Posterior cingulate gyrus (tissue), 11 donors: ENCODE measurements around the gene CCDC183.
"Not testable (repeated sequence)": the region's sequence is repeated elsewhere in the genome, so short reads cannot be mapped to it uniquely, and the experiment has no call there.

Source experiments
- DNase-seq, 10 donors: peaks; one replicate each; pipeline versions ENCODE4 v3.0.0 to v3.0.0-alpha.2; 2020 to 2021; ENCODE audit warnings: mixed read lengths in 3 of 10
- intact Hi-C: fragments of 100-400 bp; cut with DNase I; formaldehyde crosslinking; loops from one replicate; pipeline ENCODE4 v1.15.1; 2023

Gene CCDC183

GRCh38 chr9:136842380-136842948 lies 46.3 kb downstream of the CCDC183 start, which contains the start of gene AJM1:
TSS of gene AJM1 (plus strand) at chr9:136842478. CDS start at chr9:136844415, 1,937 bp downstream.
- DNase-seq, result peak; percentile 74 to 98 (median 84)
- intact Hi-C loops, result loop anchor here (5.0 to 10.0 kb wide), 3 partner anchors 35 to 102 kb away; partner anchors contain the start of genes C8G, FBXW5, RABL6 and TMEM141

DNA sequence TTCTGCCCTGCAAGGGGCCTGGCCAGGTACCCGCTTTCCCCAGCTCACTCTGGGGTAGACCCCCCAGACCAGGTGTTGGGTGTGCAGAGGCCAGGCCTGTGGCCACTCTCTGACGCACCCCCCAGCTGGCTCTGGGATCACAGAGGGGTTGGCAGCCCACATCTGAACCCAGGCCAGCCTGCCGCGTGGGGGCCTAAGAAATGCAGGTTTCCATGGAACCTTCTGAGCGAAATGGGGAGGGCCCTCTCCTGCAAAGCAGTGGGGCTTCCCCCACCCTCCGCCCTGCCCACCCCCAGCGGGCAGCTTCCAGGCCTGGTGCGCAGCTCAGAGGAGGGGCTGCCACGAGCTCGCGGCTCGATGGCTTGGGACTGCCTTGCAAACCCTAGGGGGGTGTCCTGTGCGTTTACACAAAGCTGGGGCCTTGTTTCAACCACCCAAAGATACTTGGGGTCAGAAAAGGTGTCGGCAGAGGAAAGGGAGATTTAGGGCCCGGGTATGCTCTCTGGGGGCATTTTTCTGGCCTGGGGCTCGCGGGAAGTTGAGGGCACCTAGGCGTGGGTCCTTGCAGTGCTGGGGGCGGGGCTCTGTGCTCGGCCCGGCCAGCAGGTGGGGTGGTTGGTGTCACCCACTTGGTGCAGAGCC lies 47.1 kb downstream of the CCDC183 start:
- DNase-seq, result not testable (repeated sequence)
- intact Hi-C loops, result loop anchor here (5.0 to 10.0 kb wide), 3 partner anchors 36 to 102 kb away; partner anchors contain the start of genes C8G, FBXW5, RABL6 and TMEM141

- DNase-seq, result peak in 2 of 10 donors; percentile 45 to 53
- intact Hi-C loops, result loop anchor here (5.0 to 10.0 kb wide), 3 partner anchors 37 to 101 kb away; partner anchors contain the start of genes C8G, FBXW5, RABL6 and TMEM141
Measured at GRCh38 chr9:136843801-136844740, 47.9 kb downstream of the CCDC183 start.

GRCh38 chr9:136844761-136845464 lies 48.8 kb downstream of the CCDC183 start:
- no peak for DNase-seq
- intact Hi-C loops, result loop anchor here (5.0 to 10.0 kb wide), 3 partner anchors 38 to 100 kb away; partner anchors contain the start of genes C8G, FBXW5, RABL6 and TMEM141

- intact Hi-C loops, result loop anchor here (10.0 kb wide), 1 partner anchor 99 kb away; the partner anchor contains the start of genes C8G and FBXW5
- DNase-seq, result no peak
Measured at GRCh38 chr9:136845465-136846260, 49.5 kb downstream of the CCDC183 start.

DNA sequence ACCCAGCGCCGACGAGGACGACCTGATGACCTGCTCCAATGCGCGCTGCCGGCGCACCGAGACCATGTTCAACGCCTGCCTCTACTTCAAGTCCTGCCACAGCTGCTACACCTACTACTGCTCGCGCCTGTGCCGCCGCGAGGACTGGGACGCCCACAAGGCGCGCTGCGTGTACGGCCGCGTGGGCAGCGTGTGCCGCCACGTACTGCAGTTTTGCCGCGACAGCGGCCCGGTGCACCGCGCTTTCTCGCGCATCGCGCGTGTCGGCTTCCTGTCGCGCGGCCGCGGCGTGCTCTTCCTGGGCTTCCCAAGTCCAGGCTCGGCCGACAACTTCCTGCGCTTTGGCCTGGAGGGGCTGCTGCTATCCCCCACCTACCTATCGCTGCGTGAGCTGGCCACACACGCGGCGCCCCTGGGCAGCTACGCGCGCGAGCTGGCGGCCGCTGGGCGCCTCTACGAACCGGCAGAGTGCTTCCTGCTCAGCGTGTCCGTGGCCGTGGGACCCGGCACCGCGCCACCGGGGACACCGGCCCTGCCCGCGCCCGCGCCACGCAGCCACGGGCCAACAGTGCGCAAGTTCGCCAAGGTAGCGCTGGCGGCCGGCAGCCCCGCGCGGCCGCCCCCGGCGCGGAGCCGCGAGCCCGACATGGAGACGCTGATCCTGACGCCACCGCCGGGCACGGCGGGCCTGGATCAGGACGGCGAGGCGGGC lies 50.4 kb downstream of the CCDC183 start:
- DNase-seq, result no peak
- intact Hi-C loops, result loop anchor here (10.0 kb wide), 1 partner anchor 98 kb away; the partner anchor contains the start of genes C8G and FBXW5

DNA sequence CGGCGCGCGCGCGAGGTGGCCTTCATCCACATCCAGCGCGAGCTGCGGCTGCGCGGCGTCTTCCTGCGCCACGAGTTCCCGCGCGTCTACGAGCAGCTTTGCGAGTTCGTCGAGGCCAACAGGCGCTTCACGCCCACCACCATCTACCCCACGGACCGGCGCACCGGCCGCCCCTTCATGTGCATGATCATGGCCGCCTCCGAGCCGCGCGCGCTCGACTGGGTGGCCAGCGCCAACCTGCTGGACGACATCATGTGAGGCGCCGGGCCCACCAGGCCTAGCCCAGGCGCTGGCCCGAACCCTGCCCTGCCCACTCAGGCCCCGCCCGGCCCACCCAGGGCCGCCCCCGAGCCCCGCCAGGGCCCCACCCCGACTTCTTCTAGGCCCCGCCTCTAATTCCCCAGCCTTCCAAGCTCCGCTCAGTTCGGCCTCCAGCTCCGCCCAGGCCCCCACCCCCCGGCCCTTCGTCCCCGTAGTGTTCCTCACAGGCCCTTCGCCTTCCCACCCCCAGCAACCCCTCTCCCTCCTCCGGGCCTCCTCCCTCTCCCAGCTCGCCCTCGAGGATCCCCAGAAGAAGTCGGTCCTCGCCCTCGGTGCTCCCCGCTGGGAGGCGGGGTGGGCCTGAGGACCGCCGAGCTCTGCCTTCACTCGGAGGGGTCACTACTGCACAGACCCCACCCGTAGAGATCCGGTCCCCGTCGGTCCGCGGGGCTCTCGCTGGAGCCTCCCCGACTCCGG lies 51.1 kb downstream of the CCDC183 start:
- intact Hi-C loops, result loop anchor here (10.0 kb wide), 1 partner anchor 98 kb away; the partner anchor contains the start of genes C8G and FBXW5

DNA sequence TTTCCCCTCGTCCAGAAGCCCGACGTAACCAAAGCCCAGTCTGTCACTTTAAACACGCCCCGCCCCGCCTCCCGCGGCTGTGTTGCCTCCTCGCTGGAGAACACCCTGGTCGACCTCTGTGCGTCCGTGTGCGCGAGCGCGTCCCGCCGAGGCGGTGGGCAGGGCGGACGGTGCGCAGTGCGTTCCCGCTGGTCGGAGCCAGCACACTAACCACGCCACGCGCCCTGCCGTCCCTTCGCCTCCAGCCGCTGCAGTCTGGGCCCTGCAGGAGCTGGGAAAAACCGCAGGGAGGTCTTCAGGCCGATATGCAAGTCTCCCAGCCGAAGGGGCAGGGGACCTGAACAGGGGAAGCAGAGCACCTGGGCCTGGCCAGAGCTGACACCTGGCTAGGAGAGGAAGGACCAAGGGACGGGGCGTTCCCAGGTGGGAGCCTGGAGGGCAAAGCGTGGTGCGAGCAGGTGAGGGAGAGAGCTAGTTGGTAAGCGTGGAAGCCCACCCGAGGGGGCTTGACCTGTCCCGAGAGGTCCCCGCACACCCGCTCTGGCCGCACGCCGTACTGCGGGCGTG lies 51.8 kb downstream of the CCDC183 start:
- intact Hi-C loops, result loop anchor here (10.0 kb wide), 1 partner anchor 97 kb away; the partner anchor contains the start of genes C8G and FBXW5
- peak in 1 of 10 donors; percentile 50 for DNase-seq

More for the DNA sequence above, 51.1 kb downstream of the CCDC183 start:
- DNase-seq, result no peak

DNA sequence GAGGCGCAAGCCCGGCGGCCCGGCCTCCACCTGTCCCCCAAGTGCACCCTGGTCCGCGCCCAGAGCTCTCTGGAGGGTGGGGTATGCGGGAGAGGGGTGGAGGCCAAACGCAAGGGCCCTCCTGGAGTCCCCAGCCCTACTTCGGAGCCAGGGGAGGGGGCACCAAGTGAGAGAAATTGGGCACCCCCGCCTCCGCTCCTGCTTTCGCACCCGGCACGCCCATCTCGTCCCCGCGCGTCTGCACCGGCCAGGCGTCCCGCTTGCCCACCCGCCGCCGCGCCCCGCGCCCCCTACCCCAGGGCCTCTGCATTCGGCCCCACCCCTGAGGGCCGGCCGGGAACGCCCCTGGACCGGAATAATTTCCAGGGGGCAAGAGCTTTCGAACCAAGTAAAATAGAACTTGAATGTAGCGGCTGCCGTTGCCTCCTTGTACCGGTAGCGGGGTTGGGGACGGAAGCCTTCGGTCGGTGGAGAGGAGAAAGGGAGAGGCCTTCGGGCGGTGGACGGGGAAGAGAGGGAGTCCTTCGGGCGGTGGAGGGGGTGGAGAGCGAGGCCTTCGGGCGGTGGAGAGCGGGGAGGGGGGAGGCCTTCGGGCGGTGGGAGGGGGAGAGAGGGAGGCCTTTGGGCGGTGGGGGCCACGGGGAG lies 52.4 kb downstream of the CCDC183 start:
- intact Hi-C loops, result loop anchor here (10.0 kb wide), 1 partner anchor 96 kb away; the partner anchor contains the start of genes C8G and FBXW5
- peak in 3 of 10 donors; percentile 20 to 92 (median 39) for DNase-seq

DNA sequence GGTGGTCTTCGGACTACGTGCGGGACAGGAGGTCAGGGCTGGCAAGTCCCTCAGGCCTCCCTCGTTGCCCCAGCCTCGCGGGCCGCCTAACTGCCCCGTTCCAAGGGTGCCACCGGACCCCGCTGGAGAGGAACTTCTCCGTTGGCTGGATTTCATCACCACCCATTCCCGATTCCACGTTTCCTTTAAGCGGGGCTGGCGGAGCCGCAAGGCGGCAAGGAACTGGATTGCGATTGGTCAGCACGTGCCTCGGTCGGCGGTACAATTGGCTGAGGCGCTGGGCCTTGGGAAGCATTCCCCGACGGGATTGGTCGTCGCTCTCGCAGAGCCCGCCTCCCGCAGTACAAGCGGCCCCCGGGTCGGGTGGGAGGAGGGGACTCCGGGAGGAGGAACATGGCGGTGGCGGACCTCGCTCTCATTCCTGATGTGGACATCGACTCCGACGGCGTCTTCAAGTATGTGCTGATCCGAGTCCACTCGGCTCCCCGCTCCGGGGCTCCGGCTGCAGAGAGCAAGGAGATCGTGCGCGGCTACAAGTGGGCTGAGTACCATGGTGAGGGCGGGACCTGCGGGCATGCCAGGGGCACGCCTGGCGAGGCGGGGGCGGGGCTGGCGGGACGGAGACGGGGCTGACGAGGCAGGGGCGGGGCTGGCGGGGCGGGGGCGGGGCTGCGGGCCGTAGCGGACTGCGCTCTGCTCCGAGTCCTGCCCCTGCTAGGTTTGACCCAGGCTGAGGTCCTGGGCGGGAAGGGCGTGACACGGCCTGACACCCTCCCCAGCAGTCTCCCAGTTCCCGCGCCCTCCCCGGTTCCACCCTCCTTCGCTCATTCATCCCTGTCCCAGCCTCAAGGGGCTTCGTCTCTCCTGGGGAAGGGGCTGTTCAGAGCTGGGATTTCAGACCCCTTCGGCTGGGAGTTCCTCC lies 53.2 kb downstream of the CCDC183 start, which contains the start of gene PHPT1:
PHPT1 (plus strand) TSS at position 372 of the 922 bp plus-strand sequence; CDS start at position 394, 22 bp downstream.
- intact Hi-C loops, result loop anchor here (10.0 kb wide), 1 partner anchor 96 kb away; the partner anchor contains the start of genes C8G and FBXW5
- peak; percentile 98 to 100 (median 99) for DNase-seq

DNA sequence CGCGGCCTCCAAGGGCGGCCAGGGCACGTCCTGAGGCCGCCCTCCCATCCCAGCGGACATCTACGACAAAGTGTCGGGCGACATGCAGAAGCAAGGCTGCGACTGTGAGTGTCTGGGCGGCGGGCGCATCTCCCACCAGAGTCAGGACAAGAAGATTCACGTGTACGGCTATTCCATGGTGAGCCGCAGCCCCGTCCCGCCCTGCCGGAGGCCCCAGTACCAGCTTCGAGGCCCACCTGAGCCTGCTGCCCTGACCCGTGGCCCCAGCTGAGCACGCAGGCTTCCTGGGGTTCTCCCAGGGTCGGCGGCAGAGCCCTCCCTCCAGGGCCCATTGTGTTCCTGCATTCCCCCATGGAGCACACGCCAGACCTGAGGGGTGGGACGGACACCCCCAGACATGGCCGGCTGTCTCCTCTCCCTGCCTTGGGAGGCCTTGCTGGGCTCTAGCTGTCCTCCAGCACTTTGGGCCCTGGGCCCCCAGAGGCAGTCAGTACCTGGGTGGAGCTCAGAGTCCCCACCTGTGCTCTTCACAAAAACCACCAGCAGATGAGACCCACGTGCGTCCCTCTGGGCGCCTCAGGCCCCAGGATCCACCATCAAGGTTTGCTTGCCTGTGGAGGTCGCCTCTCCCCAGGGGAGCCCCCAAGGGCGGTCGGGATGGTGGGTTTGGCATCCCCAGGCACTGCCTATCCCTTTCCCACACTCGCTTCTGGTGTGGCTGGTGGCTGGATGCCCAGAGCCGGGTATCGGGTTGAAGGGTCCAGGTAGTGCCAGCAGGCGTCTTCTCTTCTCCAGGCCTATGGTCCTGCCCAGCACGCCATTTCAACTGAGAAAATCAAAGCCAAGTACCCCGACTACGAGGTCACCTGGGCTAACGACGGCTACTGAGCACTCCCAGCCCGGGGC lies 54.1 kb downstream of the CCDC183 start:
- intact Hi-C loops, result loop anchor here (10.0 kb wide), 1 partner anchor 95 kb away; the partner anchor contains the start of genes C8G and FBXW5
- DNase-seq, result no peak

DNA sequence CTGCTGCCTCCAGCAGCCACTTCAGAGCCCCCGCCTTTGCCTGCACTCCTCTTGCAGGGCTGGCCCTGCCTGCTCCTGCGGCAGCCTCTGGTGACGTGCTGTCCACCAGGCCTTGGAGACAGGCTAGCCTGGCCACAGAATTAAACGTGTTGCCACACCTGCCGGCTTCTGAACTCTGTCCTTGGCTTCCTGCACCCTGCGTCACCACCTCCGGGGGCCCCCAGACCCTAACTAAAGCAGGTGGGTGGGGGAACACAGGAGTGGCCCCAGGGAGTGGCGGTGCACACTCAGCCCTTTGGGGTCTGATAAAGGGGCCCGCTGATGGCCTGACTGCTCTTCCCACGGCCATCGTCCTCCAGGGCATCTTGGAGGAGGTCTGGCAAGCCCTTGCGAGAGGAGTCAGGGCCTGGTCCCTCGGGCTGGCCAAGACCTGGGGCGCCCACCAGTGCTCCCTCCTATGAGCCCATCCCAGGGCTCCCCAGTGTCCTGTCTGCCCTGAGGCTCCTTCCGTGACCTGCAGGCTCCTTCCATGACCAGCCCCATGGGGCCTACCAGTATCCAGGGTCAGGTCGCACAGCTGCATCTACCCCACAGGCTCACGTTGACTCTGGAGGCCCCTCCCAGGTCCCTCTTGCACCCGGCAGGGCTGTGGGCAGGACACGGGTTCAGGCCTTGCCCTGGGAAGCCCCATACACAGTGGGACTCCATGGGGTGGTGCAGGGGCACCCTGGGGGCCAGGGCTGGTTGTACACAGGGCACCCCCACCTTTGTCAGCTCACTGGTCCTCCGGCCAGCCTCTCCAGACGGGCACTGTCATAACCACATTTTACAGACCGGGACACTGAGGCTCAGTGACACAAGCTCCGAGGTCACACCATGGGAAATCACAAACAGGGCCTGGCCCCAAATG lies 55.0 kb downstream of the CCDC183 start:
- peak in 1 of 10 donors; percentile 75 for DNase-seq
- intact Hi-C loops, result no loop called here
